Kidney (tissue), 14 donors: Measurements from ENCODE around the gene CNTD1. TPM values are rescaled to one million over a fixed set of nuclear protein-coding genes. Genes with fewer than 3 reads are reported as not detected.
A peak's percentile ranks its signal among the peaks of the same experiment; 100 is the strongest.

Experiments
- DNase-seq, 5 donors: peaks; one replicate each; pipeline ENCODE4 v3.0.0-alpha.2; 2013 to 2020
- FAIRE-seq: peaks from 2 replicates; lab custom pipeline; 2012; peaks lifted over from hg19 to GRCh38; lab: Jason Lieb, UNC
- H3K27ac ChIP-seq, 2 donors: one replicate each; pipeline ENCODE4 v1.7.0; 2013; ENCODE audit warnings: low read depth in 2 of 2, low read length in 2 of 2, inconsistent platforms in 1 of 2
- H3K27me3 ChIP-seq: one replicate; pipeline ENCODE4 v1.7.1; 2013; ENCODE audit warnings: low read length, inconsistent platforms; ENCODE audit not compliant: control insufficient read depth, insufficient read depth
- H3K36me3 ChIP-seq, 3 donors: one replicate each; pipeline versions ENCODE4 v1.7.0 to v1.7.1; 2013; ENCODE audit warnings: low read length in 3 of 3, control low read depth in 1 of 3, inconsistent platforms in 1 of 3; ENCODE audit not compliant: insufficient read depth in 3 of 3, control insufficient read depth in 2 of 3
- H3K4me1 ChIP-seq, 3 donors: one replicate each; pipeline versions ENCODE4 v1.7.0 to v1.7.1; 2013; ENCODE audit warnings: low read length in 3 of 3, inconsistent platforms in 1 of 3, low read depth in 1 of 3; ENCODE audit not compliant: control insufficient read depth in 2 of 3, insufficient read depth in 2 of 3
- H3K4me3 ChIP-seq, 3 donors: one replicate each; pipeline versions ENCODE4 v1.7.0 to v1.8.1; 2013; ENCODE audit warnings: low read length in 3 of 3, control low read depth in 1 of 3, inconsistent platforms in 1 of 3
- H3K9ac ChIP-seq, 3 donors: one replicate each; pipeline versions ENCODE4 v1.7.0 to v1.7.1; 2013; ENCODE audit warnings: low read length in 3 of 3, control low read depth in 1 of 3, inconsistent platforms in 1 of 3
- H3K9me3 ChIP-seq, 3 donors: one replicate each; pipeline versions ENCODE4 v1.7.0 to v1.7.1; 2013; ENCODE audit warnings: low read length in 3 of 3, control low read depth in 1 of 3, inconsistent platforms in 1 of 3; ENCODE audit not compliant: control insufficient read depth in 2 of 3, insufficient read depth in 1 of 3
- intact Hi-C: fragments of 100-400 bp; cut with DNase I; formaldehyde crosslinking; loops from one replicate; pipeline ENCODE4 v1.11.1; 2022
- polyA plus RNA-seq: library from polyadenylated mRNA; stranded (reverse); fragments of 350-450 nt; fragmentation: Illumina TruSeq; extraction: RNeasy Lipid Tissue Mini Kit (QIAGEN cat#74804); gene quantifications from one replicate; pipeline ENCODE4 v1.2.3, GENCODE V29; 2014; ENCODE audit warnings: low read depth, low replicate concordance; ENCODE audit not compliant: insufficient read depth
- total RNA-seq: library from RNA; stranded (reverse); fragmentation: NEBNext Ultra II Directional; extraction: Animal tissue kit (Norgen Biotek cat#: 25700); gene quantifications from one replicate; pipeline ENCODE4 v1.2.1, GENCODE V29; 2021
- TF ChIP-seq, protein P1 (sequence below): IDR thresholded peaks from 3 replicates; pipeline ENCODE4 v1.5.1; 2012; ENCODE audit warnings: mild to moderate bottlenecking, moderate library complexity, borderline replicate concordance; ENCODE audit not compliant: insufficient read depth; ENCODE audit errors: extremely low read depth
- donor health status: control.
- donor health status: control.
- donor health status: control.
- donor health status: control.
- donor health status: control.
- donor health status: DM: yes; HTN: yes; CAD: no.
- donor health status: Normal renal cell carcinoma (clear cell type).

CNTD1 gene
- total and polyA plus RNA-seq, 2 donors from 2014 or later: 0.60 to 0.95 TPM

DNA sequence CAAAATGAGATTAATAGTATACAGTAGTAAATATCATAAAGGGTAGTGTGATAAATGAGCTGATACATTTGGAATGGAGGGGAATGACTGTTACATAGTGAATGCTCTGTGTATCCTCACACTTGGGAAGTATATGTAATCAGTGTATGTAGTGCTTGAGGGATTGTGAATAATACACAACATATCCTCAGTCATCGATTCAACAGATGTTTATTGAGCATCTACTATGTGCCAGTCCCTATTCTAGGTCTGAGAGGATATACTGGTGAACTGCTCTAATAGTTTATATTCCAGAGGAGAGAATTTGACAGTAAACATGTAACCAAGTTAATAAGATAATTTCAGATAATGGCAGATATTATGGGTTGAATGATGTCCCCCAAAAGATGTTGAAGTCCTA, 28.8 kb downstream of the CNTD1 start:
- FAIRE-seq: no peak
- H3K27me3 ChIP-seq: no peaks in the 10 kb centered on the region
- no peak overlapping the region for H3K27ac ChIP-seq
- peaks cover 0 to 8% (median 3%) of the 10 kb centered on the region in 3 donors for H3K4me1 ChIP-seq
- H3K36me3 ChIP-seq: no peaks in the 10 kb centered on the region
- TF ChIP-seq, protein P1, sequence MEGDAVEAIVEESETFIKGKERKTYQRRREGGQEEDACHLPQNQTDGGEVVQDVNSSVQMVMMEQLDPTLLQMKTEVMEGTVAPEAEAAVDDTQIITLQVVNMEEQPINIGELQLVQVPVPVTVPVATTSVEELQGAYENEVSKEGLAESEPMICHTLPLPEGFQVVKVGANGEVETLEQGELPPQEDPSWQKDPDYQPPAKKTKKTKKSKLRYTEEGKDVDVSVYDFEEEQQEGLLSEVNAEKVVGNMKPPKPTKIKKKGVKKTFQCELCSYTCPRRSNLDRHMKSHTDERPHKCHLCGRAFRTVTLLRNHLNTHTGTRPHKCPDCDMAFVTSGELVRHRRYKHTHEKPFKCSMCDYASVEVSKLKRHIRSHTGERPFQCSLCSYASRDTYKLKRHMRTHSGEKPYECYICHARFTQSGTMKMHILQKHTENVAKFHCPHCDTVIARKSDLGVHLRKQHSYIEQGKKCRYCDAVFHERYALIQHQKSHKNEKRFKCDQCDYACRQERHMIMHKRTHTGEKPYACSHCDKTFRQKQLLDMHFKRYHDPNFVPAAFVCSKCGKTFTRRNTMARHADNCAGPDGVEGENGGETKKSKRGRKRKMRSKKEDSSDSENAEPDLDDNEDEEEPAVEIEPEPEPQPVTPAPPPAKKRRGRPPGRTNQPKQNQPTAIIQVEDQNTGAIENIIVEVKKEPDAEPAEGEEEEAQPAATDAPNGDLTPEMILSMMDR: no peak
- DNase-seq: no peak
- no peaks in the 10 kb centered on the region for H3K9me3 ChIP-seq
- intact Hi-C loops: loop anchor here (10.0 kb wide), 1 partner anchor 253 kb away; the partner anchor contains the start of gene PSMC3IP
- no peak overlapping the region for H3K4me3 ChIP-seq
- no peak overlapping the region for H3K9ac ChIP-seq

DNA sequence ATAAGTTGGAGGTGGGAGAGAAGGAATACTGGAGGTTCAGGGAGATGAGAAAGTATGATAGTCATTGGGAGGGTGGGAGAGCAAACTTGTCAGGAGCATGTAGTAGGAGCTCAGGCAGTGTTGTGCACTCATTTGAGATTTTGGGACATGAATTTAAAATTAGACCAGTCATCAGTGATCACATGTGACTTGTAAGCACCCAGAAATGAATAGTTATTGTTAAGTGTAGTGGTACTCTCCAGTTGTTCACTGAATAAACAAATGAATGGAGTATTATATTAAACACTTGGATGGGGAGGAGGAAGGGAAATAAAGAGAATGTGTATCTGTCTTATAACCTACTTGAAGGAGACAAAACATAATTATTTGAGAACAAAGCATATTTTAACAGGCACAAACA, 32.3 kb downstream of the CNTD1 start:
- H3K36me3 ChIP-seq: peaks cover 0 to 6% (median 0%) of the 10 kb centered on the region in 3 donors
- no peak overlapping the region for H3K4me3 ChIP-seq
- no peak overlapping the region for H3K9ac ChIP-seq
- H3K9me3 ChIP-seq: no peaks in the 10 kb centered on the region
- TF ChIP-seq, protein P1: no peak
- no peak overlapping the region for H3K27ac ChIP-seq
- no peak for DNase-seq
- intact Hi-C loops: no loop called here
- peaks cover 0 to 9% (median 5%) of the 10 kb centered on the region in 3 donors for H3K4me1 ChIP-seq
- H3K27me3 ChIP-seq: no peaks in the 10 kb centered on the region
- no peak for FAIRE-seq

DNA sequence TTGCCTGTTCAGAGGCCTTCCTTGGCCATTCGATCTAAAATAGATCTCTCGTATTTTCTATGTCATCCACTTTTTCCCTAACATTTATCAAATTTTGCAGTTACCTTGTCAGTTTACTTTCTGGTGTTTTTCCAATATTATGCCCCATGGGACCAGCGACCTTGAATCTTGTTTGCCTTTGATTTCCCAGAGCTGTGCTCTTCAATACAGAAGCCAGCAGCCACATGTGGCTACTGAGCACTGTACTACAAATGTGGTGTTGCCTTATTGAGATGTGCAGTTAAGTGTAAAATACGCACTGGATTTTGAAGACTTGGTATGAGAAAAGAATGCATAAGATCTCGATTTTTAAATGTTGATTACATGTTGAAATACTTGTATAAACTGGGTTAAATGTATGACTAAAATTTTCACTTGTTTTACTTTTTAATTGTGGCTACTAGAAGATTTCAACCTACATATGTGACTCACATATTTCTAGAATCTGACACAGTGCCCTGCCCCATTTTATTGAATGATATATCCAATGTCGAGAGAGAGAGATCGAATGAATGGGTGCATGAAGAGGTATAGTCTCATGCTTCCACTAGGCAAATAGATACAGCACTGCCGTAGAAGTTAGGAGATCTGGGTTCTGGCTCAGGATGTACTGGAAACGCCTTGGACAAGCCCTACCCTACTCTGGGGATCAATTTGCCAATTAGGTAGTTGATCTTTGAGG, 33.7 kb downstream of the CNTD1 start:
- Histone ChIP-seq H3K9me3 (no peaks in the 10 kb centered on the region), H3K4me1 (peaks cover 0 to 9% (median 5%) of the 10 kb centered on the region in 3 donors), H3K27me3 (no peaks in the 10 kb centered on the region), H3K4me3 (peak overlapping the region; percentile 82 to 95 (median 92)), H3K27ac (peak overlapping the region; percentile 74 to 86), H3K9ac (peak overlapping the region; percentile 79 to 95 (median 94)), H3K36me3 (peaks cover 0 to 7% (median 4%) of the 10 kb centered on the region in 3 donors)
- intact Hi-C loops: no loop called here
- DNase-seq: peak in 1 of 5 donors; percentile 3
- TF ChIP-seq, protein P1: no peak
- no peak for FAIRE-seq
